Kidney (tissue), 14 donors: Measurements from ENCODE around the gene TMED5. TPM values are rescaled to one million over a fixed set of nuclear protein-coding genes. Genes with fewer than 3 reads are reported as not detected.
"Not testable (repeated sequence)": the region's sequence is repeated elsewhere in the genome, so short reads cannot be mapped to it uniquely, and the experiment has no call there.

Experiments
- DNase-seq, 5 donors: peaks; one replicate each; pipeline ENCODE4 v3.0.0-alpha.2; 2013 to 2020
- FAIRE-seq: peaks from 2 replicates; lab custom pipeline; 2012; peaks lifted over from hg19 to GRCh38; lab: Jason Lieb, UNC
- H3K27ac ChIP-seq, 2 donors: one replicate each; pipeline ENCODE4 v1.7.0; 2013; ENCODE audit warnings: low read depth in 2 of 2, low read length in 2 of 2, inconsistent platforms in 1 of 2
- H3K27me3 ChIP-seq: one replicate; pipeline ENCODE4 v1.7.1; 2013; ENCODE audit warnings: low read length, inconsistent platforms; ENCODE audit not compliant: control insufficient read depth, insufficient read depth
- H3K36me3 ChIP-seq, 3 donors: one replicate each; pipeline versions ENCODE4 v1.7.0 to v1.7.1; 2013; ENCODE audit warnings: low read length in 3 of 3, control low read depth in 1 of 3, inconsistent platforms in 1 of 3; ENCODE audit not compliant: insufficient read depth in 3 of 3, control insufficient read depth in 2 of 3
- H3K4me1 ChIP-seq, 3 donors: one replicate each; pipeline versions ENCODE4 v1.7.0 to v1.7.1; 2013; ENCODE audit warnings: low read length in 3 of 3, inconsistent platforms in 1 of 3, low read depth in 1 of 3; ENCODE audit not compliant: control insufficient read depth in 2 of 3, insufficient read depth in 2 of 3
- H3K4me3 ChIP-seq, 3 donors: one replicate each; pipeline versions ENCODE4 v1.7.0 to v1.8.1; 2013; ENCODE audit warnings: low read length in 3 of 3, control low read depth in 1 of 3, inconsistent platforms in 1 of 3
- H3K9ac ChIP-seq, 3 donors: one replicate each; pipeline versions ENCODE4 v1.7.0 to v1.7.1; 2013; ENCODE audit warnings: low read length in 3 of 3, control low read depth in 1 of 3, inconsistent platforms in 1 of 3
- H3K9me3 ChIP-seq, 3 donors: one replicate each; pipeline versions ENCODE4 v1.7.0 to v1.7.1; 2013; ENCODE audit warnings: low read length in 3 of 3, control low read depth in 1 of 3, inconsistent platforms in 1 of 3; ENCODE audit not compliant: control insufficient read depth in 2 of 3, insufficient read depth in 1 of 3
- CTCF ChIP-seq: IDR thresholded peaks from 3 replicates; pipeline ENCODE4 v1.5.1; 2012; ENCODE audit warnings: mild to moderate bottlenecking, moderate library complexity, borderline replicate concordance; ENCODE audit not compliant: insufficient read depth; ENCODE audit errors: extremely low read depth
- intact Hi-C: fragments of 100-400 bp; cut with DNase I; formaldehyde crosslinking; loops from one replicate; pipeline ENCODE4 v1.11.1; 2022
- polyA plus RNA-seq: library from polyadenylated mRNA; stranded (reverse); fragments of 350-450 nt; fragmentation: Illumina TruSeq; extraction: RNeasy Lipid Tissue Mini Kit (QIAGEN cat#74804); gene quantifications from one replicate; pipeline ENCODE4 v1.2.3, GENCODE V29; 2014; ENCODE audit warnings: low read depth, low replicate concordance; ENCODE audit not compliant: insufficient read depth
- total RNA-seq: library from RNA; stranded (reverse); fragmentation: NEBNext Ultra II Directional; extraction: Animal tissue kit (Norgen Biotek cat#: 25700); gene quantifications from one replicate; pipeline ENCODE4 v1.2.1, GENCODE V29; 2021
- donor health status: control.
- donor health status: control.
- donor health status: control.
- donor health status: control.
- donor health status: control.
- donor health status: DM: yes; HTN: yes; CAD: no.
- donor health status: Normal renal cell carcinoma (clear cell type).

Gene TMED5
- total and polyA plus RNA-seq, 2 donors from 2014 or later, result 45.3 to 55.2 TPM

DNA sequence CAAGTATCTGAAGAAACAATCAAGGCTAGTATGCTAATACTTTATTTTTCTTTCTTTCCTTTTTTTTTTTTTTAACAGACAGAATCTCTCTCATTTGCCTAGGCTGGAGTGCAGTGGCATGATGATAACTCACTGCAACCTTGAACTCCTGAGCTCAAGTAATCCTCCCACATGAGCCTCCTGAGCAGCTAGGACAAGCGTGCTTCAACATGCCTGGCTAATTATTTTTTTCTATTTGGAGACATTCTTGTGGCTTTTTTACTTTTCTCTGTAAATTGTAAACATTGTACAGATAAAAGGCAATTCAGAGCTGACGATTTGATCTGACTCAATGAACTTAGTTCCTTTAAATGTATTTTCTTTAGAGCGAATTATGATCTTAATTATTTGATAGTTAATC is 41.7 kb upstream of the TMED5 start:
- H3K27ac ChIP-seq, result no peak overlapping the region
- no peak for TF ChIP-seq CTCF
- FAIRE-seq (no peak), DNase-seq (no peak)
- H3K4me3 ChIP-seq, result no peak overlapping the region
- intact Hi-C loops, result no loop called here
- no peaks in the 10 kb centered on the region for H3K4me1 ChIP-seq
- H3K9ac ChIP-seq, result no peak overlapping the region
- H3K9me3 ChIP-seq, result no peaks in the 10 kb centered on the region
- no peaks in the 10 kb centered on the region for H3K36me3 ChIP-seq
- H3K27me3 ChIP-seq, result no peaks in the 10 kb centered on the region

DNA sequence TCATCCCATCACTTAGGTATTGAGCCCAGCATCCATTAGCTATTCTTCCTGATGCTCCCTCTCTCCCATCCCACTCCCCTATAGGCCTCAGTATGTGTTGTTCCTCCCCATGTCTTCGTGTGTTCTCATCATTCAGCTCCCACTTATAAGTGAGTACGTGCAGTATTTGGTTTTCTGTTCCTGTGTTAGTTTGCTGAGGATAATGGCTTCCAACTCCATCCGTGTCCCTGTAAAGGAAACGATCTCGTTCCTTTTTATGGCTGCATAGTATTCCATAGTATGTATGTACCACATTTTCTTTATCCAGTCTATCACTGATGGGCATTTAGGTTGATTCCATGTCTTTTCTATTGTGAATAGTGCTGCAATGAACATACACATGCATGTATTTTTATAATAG is 40.5 kb upstream of the TMED5 start:
- H3K27me3 ChIP-seq, H3K9ac ChIP-seq, H3K36me3 ChIP-seq, DNase-seq, intact Hi-C loops, H3K4me1 ChIP-seq, H3K27ac ChIP-seq, H3K9me3 ChIP-seq, FAIRE-seq, H3K4me3 ChIP-seq: not testable (repeated sequence)

DNA sequence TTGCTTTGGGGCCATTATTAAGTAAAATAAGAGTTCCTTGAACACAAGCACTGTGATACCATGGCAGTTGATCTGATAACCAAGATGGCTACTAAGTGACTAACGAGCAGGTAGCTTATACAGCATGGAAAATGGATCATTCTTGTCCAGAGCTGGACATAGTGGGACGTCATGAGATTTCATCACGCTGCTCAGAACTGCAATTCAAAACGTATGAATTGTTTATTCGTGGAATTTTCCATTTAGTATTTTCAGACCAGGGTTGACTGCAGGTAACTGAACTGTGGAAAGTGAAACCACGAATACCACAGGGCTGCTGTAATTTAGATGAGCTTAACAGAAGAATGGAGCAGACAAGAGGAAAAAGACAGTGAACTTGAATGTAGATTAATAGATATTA is 39.2 kb upstream of the TMED5 start:
- no peak for TF ChIP-seq CTCF
- no peak overlapping the region for H3K27ac ChIP-seq
- H3K9me3 ChIP-seq, result no peaks in the 10 kb centered on the region
- FAIRE-seq (no peak), DNase-seq (no peak)
- H3K4me1 ChIP-seq, result no peaks in the 10 kb centered on the region
- H3K4me3 ChIP-seq, result peak overlapping the region in 2 of 3 donors; percentile 55 to 59
- no peaks in the 10 kb centered on the region for H3K27me3 ChIP-seq
- no peak overlapping the region for H3K9ac ChIP-seq
- H3K36me3 ChIP-seq, result no peaks in the 10 kb centered on the region
- intact Hi-C loops, result no loop called here

DNA sequence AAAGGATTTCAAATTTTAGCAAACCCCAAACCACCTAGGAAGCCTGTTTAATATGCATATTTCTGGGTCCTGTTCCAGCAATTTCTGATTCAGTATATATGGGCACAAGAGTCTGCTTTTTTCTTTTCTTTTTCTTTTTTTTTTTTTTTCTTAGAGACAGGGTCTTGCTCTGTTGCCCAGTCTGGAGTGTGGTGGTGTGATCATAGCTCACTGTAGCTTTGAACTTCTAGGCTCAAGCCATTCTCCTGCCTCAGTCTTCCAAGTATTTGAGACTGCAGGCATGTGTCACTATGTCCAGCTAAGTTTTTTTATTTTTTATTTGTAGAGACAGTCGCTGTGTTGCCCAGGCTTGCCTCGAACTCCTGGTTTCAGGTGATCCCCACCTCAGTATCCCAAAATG is 35.1 kb upstream of the TMED5 start:
- H3K27ac ChIP-seq, result no peak overlapping the region
- no peak overlapping the region for H3K4me3 ChIP-seq
- H3K36me3 ChIP-seq, result no peaks in the 10 kb centered on the region
- intact Hi-C loops, result no loop called here
- no peak for TF ChIP-seq CTCF
- no peaks in the 10 kb centered on the region for H3K4me1 ChIP-seq
- no peaks in the 10 kb centered on the region for H3K27me3 ChIP-seq
- H3K9me3 ChIP-seq, result no peaks in the 10 kb centered on the region
- FAIRE-seq (no peak), DNase-seq (no peak)
- no peak overlapping the region for H3K9ac ChIP-seq
